Natural killer cell (primary cell): Measurements from ENCODE around the gene TTC23L. TPM values are rescaled to one million over a fixed set of nuclear protein-coding genes. Genes with fewer than 3 reads are reported as not detected.

Source experiments
- total RNA-seq, 4 donors: library from RNA; stranded (reverse); fragments of 120-200 nt in 1 of 4; gene quantifications; one replicate each; pipeline versions ENCODE4 v1.2.3 to v1.2.4, GENCODE V29; 2013 to 2022

The TTC23L gene
- total RNA-seq, 3 donors from 2014 or later (not counting 1 experiment from before 2014, with no cell fraction given), result 0.48 TPM; not detected in 2

Other genes starting within 250 kb of the TTC23L start
- 1 to 10 TPM in 2 of 3 donors, under 1 TPM in 1; 0.40 to 2.9 (median 2.8) TPM for gene RAI14, start 182.8 kb upstream of the TTC23L start, total RNA-seq
- gene RAD1, start 76.3 kb downstream of the TTC23L start, total RNA-seq, result 10 to 100 TPM; 24.3 to 30.9 (median 29.7) TPM
- 10 to 100 TPM; 18.0 to 30.9 (median 30.6) TPM for gene BRIX1, start 76.5 kb downstream of the TTC23L start, total RNA-seq
- 10 to 100 TPM; 46.8 to 57.9 (median 56.1) TPM for gene DNAJC21, start 90.4 kb downstream of the TTC23L start, total RNA-seq
- not detected for gene AGXT2, start 208.8 kb downstream of the TTC23L start, total RNA-seq